AG04449 (cell line): ENCODE data around the gene ARMCX4.
A peak's percentile ranks its signal among the peaks of the same experiment; 100 is the strongest.

Experiments used
- CTCF ChIA-PET: fragments of 350-600 bp; formaldehyde crosslinking; extraction: SDS; loops from one replicate; lab custom pipeline; 2021; ENCODE audit warnings: antibody characterized with exemption; lab: Yijun Ruan, JAX
- POLR2A ChIA-PET: fragments of 400-600, 350-600 bp; formaldehyde crosslinking; extraction: SDS; loops from one replicate; lab custom pipeline; 2020; ENCODE audit warnings: antibody characterized with exemption, inconsistent platforms; lab: Yijun Ruan, JAX
- DNase-seq: peaks from one replicate; pipeline ENCODE4 v3.0.0-alpha.2; 2010; ENCODE audit warnings: low read depth, low spot score
- H3K4me3 ChIP-seq: 2 replicates; pipeline ENCODE4 v1.5.1; 2011; ENCODE audit warnings: low read depth, mild to moderate bottlenecking, control low read depth, low read length
- TF ChIP-seq, protein P1 (sequence below): IDR thresholded peaks from one replicate; pipeline ENCODE4 v1.5.1; 2011; ENCODE audit warnings: mild to moderate bottlenecking, moderate library complexity, low read length, control low read depth, inconsistent platforms; ENCODE audit not compliant: insufficient read depth; ENCODE audit errors: missing control alignments

ARMCX4 gene

DNA sequence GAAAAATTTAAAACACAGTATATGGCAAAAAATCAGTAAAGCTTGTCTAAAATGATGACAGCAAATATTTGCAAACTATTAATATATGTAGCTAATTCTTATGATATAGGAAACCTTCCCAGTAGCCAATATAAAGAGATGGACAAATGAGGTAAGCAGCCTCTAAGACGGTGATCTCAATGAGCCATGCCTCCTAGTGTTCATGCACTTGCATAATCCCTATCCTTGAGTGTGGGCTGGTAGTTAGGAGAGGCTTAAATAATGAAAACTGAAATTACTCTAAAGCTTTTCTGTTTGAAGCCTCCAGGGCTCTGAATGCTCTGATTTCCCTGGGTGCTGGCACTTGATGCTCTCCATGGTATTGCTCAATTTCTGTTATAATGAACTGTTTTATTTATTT is 24.6 kb upstream of the ARMCX4 start:
- CTCF ChIA-PET: interaction anchor here (0.6 to 1.3 kb wide), 4 partner anchors 16 to 90 kb away, joined by 3 read pairs; partner anchors contain the start of gene ARMCX1
- H3K4me3 ChIP-seq: no peak overlapping the region
- POLR2A ChIA-PET: no interaction called here
- TF ChIP-seq, protein P1, sequence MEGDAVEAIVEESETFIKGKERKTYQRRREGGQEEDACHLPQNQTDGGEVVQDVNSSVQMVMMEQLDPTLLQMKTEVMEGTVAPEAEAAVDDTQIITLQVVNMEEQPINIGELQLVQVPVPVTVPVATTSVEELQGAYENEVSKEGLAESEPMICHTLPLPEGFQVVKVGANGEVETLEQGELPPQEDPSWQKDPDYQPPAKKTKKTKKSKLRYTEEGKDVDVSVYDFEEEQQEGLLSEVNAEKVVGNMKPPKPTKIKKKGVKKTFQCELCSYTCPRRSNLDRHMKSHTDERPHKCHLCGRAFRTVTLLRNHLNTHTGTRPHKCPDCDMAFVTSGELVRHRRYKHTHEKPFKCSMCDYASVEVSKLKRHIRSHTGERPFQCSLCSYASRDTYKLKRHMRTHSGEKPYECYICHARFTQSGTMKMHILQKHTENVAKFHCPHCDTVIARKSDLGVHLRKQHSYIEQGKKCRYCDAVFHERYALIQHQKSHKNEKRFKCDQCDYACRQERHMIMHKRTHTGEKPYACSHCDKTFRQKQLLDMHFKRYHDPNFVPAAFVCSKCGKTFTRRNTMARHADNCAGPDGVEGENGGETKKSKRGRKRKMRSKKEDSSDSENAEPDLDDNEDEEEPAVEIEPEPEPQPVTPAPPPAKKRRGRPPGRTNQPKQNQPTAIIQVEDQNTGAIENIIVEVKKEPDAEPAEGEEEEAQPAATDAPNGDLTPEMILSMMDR: no peak
- DNase-seq: no peak

DNA sequence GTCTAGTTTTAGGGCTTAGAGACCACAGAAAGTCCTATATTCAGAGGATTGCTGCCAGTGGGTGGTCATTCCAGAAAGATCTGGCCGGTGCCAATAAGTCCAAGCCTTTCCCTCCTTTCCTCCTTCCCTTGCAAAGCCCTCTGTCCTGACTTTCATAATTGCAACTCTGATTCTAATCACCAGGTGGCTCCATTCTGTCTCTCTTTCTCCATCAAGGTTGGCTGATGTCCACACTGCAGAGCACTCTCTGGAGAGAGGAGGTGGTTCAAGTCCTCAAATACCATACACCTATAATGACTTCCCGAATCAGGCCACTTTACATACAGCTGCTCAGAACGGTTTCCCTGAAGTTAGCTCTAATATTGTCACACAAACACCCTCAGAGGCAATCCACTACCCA is 22.4 kb upstream of the ARMCX4 start:
- ChIA-PET POLR2A (no interaction called here), CTCF (no interaction called here)
- TF ChIP-seq, protein P1: peak; percentile 32
- DNase-seq: no peak
- H3K4me3 ChIP-seq: no peak overlapping the region

DNA sequence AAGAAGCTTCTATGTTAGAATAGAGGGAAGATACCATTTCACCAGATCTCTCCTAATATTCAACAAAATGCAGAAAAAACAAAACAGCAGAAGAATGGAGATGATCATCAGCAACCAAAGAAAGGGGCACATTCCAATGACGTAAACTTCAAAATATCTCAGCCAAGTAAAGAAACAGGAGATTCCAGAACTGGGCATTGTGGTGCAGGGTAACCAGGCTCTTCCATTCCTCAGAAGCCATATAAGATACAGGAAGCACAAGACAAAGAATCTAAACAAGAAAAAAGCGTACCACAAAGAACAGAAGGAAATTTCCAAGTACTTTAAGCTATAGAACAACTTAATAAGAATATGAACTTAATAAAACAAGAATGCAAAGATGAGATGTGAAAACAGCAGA is 6.9 kb upstream of the ARMCX4 start:
- CTCF ChIA-PET: no interaction called here
- no peak overlapping the region for H3K4me3 ChIP-seq
- DNase-seq: no peak
- POLR2A ChIA-PET: no interaction called here
- TF ChIP-seq, protein P1: no peak

DNA sequence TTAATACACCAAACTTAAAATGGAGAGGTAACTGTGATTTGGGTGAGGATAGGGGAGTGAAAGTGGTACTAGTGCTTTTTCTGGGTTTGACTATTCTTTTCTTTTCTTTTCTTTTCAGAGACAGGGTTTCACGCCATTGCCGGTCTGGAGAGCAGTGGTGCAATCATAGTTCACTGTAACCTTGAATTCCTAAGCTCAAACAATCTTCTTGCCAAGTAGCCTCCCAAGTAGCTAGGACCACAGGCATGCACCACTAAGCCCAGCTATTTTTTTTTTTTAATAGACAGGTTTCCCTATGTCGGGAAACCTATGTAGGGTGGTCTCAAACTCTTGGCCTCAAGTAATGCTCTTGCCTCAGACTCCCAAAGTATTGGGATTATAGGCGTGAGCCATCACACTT is 3.0 kb upstream of the ARMCX4 start:
- H3K4me3 ChIP-seq: no peak overlapping the region
- POLR2A ChIA-PET: interaction anchor here (0.6 kb wide), 1 partner anchor 266 kb away, joined by 3 read pairs; no protein-coding TSS in a partner anchor
- no peak for DNase-seq
- TF ChIP-seq, protein P1: no peak
- CTCF ChIA-PET: no interaction called here

DNA sequence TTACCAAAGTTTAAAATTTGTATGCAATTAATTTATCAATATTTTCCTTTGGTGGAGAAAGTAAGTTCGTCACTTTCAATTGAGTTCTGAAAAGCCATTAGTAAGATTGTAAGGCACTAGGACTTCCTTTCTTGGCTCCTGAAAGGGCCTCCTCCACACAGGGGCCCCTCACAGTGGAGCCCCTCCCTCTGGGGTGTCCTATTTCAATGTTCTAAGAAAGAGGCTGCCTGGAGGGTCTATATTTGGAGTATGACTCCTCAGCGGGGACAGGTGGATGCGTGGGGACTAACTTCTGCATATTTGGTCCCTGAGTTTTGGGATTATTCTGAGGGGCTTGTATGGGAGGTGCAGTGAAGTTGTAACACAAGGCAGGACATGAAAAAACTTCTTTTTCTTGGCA is 1.6 kb upstream of the ARMCX4 start:
- POLR2A ChIA-PET: no interaction called here
- H3K4me3 ChIP-seq: no peak overlapping the region
- DNase-seq: no peak
- TF ChIP-seq, protein P1: no peak
- CTCF ChIA-PET: no interaction called here

DNA sequence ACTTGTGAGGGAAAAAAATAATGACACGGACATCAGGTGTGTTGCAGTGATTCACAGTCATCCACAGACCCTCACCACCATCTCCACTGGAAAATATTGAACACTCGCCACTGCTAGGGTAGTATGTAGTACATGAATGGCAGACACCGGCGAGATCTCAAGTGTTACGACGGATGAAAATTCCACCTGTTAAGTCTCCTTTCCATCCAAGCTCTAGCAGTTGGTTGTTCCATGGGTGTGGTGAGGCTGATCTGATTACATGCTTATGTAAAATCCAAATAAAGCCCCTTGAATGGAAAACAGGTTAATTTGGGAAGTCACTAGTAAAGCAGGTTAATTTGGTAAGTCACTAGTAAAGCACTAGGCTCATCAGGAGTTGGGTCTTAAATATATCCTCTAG is 1.1 kb upstream of the ARMCX4 start:
- TF ChIP-seq, protein P1: no peak
- H3K4me3 ChIP-seq: no peak overlapping the region
- CTCF ChIA-PET: no interaction called here

More for the DNA sequence above, 1.1 kb upstream of the ARMCX4 start:
- POLR2A ChIA-PET: no interaction called here
- no peak for DNase-seq
